GM10266 (cell line): ENCODE data around the gene SOX18.
A peak's percentile ranks its signal among the peaks of the same experiment; 100 is the strongest.

Experiments
- DNase-seq: peaks from one replicate; pipeline ENCODE4 v3.0.0; 2012; ENCODE audit errors: extremely low spot score
- TF ChIP-seq, protein P1 (sequence below): IDR thresholded peaks from 2 replicates; pipeline ENCODE4 v1.5.1; 2012; ENCODE audit warnings: mild to moderate bottlenecking, low read depth; ENCODE audit not compliant: control insufficient read depth, insufficient read depth; ENCODE audit errors: missing control alignments

SOX18 gene

DNA sequence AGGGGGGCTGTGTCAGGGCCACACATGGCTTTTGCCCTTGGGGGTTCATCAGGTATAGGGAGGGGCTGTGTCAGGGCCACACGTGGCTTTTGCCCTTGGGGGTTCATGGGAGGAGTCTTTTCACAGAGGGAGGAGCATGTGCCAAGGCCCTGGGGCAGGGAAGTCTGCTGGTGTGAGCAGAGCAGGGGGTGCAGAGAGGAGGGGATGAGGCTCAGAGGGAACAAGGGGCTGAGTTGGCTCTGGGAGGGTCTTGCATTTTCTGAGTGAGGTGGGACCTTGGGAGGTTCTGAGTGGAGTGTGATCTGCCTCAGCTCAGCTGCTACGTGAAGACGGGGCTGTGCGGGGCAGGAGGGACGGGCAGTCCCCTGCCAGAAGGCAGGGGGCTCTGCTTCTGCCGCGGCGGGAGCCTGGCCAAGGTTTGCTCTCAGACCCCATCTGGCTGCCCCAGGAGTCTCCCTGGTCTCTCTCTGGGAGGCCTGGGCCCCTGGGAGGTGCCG, 6.0 kb upstream of the SOX18 start:
- TF ChIP-seq, protein P1, sequence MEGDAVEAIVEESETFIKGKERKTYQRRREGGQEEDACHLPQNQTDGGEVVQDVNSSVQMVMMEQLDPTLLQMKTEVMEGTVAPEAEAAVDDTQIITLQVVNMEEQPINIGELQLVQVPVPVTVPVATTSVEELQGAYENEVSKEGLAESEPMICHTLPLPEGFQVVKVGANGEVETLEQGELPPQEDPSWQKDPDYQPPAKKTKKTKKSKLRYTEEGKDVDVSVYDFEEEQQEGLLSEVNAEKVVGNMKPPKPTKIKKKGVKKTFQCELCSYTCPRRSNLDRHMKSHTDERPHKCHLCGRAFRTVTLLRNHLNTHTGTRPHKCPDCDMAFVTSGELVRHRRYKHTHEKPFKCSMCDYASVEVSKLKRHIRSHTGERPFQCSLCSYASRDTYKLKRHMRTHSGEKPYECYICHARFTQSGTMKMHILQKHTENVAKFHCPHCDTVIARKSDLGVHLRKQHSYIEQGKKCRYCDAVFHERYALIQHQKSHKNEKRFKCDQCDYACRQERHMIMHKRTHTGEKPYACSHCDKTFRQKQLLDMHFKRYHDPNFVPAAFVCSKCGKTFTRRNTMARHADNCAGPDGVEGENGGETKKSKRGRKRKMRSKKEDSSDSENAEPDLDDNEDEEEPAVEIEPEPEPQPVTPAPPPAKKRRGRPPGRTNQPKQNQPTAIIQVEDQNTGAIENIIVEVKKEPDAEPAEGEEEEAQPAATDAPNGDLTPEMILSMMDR: no peak
- no peak for DNase-seq

DNA sequence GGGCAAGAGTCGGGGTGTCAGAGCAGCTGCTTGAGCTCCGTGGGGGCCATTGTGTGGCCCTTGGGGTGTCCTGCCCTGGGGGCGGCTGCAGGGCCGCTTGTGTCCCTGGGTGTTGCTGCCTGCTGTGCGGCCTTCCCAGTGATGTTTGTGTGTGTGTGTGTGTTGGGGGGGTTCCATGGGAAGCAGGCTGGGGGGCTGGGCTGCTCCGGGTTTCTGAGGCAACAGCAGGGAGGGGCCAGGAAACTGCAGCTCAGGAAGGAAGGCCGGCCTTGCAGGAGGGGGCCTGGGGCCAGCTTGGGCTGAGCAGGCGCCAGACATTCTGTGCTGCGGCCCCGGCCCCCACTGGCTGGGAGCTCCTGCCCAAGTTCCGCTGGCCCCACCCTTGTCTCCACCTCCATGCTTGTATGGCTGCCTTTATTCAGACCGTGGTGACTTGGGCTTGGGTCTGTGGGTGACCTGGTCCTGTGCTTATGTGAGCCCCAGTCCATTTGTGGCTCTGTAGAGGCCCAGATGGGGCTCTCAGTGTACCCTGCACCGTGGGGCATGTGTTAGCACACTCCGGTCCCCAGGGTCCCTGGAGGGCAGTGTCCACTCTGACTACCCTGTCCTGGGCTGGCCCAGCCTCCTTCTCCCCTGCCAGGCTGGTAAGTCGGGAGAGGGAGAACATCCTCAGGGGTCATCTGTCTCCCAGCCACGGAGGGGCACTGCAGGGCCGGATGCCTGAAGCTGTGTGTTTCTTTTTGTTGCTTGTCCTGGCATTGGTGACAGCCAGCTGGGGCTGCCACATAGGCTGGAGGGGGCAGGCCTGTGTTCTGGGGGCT, 4.6 kb upstream of the SOX18 start:
- TF ChIP-seq, protein P1: peak; percentile 45
- no peak for DNase-seq

DNA sequence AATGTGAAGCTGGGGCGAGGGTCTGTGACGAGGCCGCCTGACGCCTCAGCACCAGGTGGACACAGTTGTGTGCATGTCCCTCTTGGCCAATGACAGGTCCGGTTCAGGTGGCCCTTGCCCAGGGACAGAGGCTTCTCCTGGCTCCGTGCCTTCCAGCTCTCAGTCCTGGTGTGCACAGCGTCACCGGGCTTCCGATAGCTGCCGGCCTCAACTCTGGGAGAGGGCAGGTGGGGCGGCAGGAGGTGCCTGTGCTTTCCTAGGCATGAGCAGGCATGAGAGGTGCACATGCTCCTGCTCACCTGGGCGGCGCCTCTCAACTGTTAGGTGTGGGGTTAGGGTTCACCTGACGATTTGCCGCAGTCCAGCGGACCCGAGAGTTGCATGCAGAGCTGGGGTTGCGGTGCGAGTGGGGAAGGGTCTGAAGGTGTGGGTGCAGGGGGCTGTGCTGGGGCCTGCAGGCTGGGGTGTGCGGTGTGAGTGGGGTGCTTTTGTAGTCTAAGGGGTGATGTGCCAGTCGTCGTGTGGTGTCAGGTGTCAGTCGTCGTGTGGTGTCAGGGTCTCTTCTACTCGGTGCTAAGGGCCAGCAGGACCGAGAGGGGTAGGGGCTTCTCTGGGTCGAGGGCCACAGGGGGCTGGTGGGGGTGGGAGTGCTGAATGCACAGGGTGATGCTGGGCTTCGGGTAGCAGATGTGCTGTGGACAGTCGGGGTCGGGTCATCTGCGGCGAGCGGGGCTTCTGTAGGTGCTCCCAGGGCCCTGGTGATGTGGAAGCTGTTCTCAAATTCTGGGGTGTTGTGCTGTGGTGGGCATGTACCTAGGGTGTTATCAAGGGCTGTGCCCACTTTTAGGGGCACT, 3.8 kb upstream of the SOX18 start:
- TF ChIP-seq, protein P1: no peak
- DNase-seq: no peak

DNA sequence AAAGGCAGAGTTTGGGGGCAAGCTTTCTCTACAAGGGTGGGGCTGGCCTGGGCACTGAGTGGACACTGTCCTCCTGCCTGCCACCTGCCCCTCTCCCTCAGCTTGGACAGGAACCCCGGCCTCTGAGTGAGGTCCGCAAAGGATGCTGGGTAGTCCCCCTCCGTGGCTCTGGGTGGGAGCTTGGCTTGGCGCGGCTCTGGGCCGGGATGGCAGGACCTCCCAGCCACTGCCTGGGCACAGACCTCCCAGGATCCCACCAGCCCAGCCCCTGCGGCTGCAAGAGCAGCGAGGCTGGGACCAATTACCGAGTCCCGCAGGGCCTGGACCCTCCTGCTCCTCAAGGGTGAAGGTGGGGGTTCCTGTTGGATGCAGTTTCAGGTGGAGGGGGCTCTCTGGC, 2.9 kb upstream of the SOX18 start:
- TF ChIP-seq, protein P1: no peak
- DNase-seq: no peak

DNA sequence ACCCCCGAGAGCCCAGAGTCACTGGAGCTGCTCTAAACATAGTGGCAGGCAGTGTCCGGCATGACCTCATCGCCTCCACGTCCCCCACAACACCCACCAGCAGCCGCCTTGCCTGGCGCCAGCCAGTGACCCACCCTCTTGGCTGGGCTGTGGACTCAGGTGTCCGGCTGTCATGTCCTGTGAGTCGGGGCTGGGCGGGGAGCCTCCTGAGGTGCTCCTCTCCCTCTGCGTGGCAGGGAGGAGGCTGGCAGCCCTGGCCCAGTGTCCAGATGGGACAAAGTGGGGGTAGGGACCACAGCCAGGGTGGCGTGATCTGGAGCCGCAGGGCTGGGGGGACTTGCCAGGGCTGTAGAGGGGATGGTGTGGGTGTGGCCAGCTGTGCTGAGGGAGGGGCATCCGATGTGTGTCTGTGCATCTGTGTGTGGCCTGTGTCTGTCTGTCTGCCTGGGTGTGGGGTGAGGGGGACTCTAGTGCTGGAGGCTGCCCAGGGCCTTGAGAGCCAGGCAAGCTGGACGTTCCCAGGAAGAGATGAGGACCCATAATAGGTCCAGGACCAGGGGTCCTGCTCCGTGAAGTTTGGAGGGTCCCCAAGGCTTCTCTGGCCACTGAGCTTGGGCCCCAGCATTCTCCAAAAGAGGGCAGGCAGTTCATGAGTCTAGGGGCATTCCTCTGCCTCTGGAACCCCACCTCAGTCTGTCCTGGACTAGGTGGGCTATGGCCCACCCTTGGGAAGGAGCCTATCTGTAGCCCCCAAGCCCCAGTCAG, 2.3 kb upstream of the SOX18 start:
- TF ChIP-seq, protein P1: no peak

DNA sequence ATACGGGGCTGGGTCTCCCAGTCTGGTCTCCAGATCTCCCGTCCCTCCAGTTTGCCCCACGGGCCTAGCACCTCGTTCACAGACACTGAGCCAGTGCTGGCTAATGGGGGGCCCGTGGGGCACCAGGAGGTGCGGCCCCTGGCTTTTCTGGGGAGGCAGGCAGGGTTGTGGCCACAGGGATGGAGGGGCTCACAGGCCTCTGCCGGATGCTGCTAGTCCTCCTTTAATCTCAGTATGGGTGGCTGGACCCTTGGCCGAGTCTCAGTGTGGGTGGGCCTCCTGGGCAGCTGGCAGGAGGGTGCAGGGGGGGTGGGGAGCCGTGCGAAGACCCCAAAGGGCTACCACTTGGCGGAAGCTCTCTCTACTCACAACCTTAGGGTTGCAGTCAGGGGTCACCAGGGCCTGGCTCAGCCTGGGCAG, 1.6 kb upstream of the SOX18 start:
- no peak for DNase-seq
- TF ChIP-seq, protein P1: no peak

More for the DNA sequence above, 2.3 kb upstream of the SOX18 start:
- no peak for DNase-seq
